ENCODE measurements around the gene SRGAP2B.
"Not testable (repeated sequence)": the region's sequence is repeated elsewhere in the genome, so short reads cannot be mapped to it uniquely, and the experiment has no call there.

The SRGAP2B gene

DNA sequence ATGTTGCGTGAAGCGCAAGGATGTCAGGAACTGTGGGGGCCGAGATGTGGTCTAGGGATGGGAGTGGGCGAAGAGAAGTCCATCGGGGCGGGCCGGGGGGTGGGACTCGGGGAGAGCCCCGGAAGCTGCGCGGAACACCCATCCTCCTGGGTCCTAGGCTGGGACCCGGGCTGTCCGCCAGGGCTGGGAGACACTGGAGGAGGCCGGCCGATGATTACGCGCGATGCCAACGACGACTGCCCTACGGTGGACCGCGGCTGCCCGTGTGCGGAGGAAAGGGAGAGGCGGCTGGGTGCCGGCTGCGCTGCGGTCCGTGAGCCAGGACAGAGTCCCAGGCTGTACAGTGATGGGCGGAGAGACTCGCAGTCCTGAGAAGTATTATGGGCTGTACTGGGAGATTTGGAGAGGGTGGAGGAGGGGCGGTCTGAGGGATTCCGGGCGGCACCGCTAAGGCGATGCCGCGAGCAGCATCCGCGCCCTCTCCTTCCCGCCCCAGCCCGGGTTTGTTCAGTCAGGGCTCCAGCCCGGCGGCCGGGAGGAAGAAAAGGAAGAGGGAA lies 395 bp downstream of the SRGAP2B start:
- H3K4me3 ChIP-seq (replicated peaks; ENCODE audit: low read depth, low read length) = peak overlapping the region; percentile 49
- not testable (repeated sequence) for DNase-seq (ENCODE audit: low read depth)

DNA sequence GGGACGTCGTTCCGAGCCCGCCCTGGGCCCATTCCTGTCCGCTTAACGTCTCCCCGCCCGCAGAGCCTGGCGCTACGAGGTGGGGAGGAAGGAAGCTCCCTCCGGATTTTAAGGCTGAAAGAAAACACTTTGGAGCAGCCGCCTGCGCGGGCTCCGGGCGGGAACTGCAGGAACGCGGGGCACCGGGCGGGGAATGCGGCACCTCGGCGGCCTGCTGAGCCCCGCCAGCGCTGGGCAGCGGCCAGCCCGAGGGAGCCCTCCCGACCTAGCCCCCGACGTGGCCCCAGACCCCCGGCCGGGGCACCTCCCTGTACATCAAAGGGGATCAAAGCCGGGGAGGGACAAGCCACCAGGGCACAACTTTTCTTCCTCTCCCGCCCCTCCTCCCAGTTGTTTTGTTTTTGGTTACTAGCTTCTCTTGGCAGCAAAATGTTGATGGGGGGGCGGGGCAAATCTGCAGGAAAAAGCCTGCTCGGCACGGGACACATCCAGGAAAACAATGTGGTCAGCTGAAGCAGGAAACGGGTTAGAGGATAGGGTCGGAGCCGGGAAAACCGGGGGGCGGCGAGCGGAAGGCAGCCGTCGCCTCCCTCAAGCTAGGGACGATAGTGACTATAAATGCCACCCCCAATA lies 1.5 kb downstream of the SRGAP2B start:
- peak; percentile 8 for DNase-seq (ENCODE audit: low read depth)
- peak overlapping the region; percentile 46 for H3K4me3 ChIP-seq (replicated peaks; ENCODE audit: low read depth, low read length)

DNA sequence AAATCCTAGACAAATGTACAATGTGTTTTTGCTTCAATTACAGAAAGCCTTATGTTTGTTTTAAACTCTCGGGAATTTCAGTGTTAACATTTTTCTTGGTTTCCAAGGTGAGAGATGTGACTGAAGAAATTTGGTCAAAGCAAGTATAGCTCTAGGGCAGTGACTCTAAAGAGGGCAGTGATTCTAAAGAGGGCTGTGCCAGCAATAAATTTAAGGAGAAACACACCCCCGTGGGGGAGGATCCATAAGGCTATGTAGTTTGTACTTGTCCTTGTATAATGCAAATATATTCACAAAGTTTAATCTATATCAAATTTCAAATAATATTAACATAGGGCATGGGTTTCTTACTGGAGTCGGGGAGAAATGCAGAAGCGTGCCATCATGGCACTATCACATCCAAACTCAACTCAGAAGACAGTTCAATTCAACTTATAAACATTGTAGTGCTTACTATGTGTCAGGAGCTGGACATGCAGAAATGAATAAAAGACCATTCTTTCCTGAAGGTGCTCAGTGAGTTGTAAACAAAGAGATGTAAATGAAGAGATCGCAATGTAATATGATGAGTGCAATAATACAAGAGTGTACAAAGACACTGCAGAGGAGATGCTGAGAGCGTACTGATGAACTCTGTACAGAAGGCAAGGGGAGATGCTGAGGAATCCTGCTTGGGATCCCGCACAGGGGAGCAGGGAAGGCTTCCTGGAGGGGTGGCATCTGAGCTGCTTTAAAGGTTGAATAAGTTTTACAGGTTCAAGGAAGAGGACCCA lies 12.5 kb downstream of the SRGAP2B start:
- DNase-seq (ENCODE audit: low read depth) = not testable (repeated sequence)

DNA sequence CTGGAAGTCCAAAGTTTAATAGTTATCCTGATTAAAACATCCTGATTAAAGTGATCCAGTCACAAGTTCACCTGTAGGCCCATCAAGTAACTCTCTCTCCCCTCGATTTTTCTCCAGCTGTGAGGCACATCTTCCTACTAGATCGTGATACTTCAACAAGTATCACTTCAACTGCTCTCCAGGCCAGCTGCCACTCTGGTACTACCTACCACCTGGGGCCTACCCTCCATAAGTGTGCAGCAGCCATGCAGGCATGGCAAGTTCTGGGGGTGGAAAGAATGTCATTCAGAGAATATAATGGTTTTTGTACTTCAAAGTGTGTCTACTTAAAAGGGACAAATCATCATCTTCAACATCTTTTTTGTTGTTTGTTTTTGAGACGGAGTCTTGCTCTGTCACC lies 14.9 kb downstream of the SRGAP2B start:
- not testable (repeated sequence) for H3K4me3 ChIP-seq (replicated peaks; ENCODE audit: low read depth, low read length); DNase-seq (ENCODE audit: low read depth)

More for the DNA sequence above, 12.5 kb downstream of the SRGAP2B start:
- H3K4me3 ChIP-seq (replicated peaks; ENCODE audit: low read depth, low read length) = not testable (repeated sequence)

DNA sequence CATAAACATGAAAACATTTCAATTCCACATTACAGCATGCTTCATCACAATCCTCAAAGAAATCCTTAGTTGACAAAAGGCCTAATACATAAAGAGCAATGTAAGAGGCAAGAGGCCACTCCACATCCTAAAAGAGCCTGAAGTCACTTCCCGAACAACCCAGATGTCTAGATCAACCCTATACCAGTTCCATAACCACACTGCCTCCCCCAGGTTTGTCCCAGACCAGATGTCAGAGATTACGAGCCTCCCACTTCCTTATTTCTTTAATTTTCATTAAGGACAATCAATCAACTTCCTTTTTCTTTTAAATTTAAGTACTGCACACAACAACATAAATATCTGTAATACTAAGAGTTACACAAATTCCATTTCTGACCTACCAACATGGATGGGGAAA lies 15.4 kb downstream of the SRGAP2B start:
- DNase-seq (ENCODE audit: low read depth) = peak; percentile 0

DNA sequence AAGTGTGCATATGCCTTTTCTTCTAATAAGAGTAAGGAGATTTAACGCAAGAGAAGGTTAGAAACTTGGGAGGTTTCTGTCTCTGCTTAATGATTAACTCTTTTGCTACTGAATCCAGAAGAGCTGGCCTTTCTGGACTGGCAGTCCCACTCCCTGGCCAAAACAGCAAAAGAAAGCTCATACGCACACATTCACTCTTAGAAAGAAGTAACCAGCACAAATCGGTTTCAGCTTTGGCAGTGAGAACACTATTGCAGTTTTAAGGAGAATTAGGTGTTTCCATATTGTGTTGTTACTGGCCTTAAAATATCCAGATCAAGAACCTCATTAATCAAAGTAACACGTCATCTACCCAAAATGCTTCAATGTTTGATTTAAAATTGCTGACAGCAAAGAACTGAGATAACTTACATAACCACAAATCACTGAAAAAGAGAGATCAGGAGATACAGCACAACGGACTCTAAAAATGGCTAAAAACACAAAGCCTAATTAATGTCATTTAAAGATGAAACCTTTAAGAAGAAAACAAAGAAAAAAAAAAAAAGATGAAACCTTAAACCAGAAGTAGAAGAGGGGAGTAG lies 16.2 kb downstream of the SRGAP2B start:
- not testable (repeated sequence) for DNase-seq (ENCODE audit: low read depth)

More for the DNA sequence above, 15.4 kb downstream of the SRGAP2B start:
- H3K4me3 ChIP-seq (replicated peaks; ENCODE audit: low read depth, low read length) = not testable (repeated sequence)

DNA sequence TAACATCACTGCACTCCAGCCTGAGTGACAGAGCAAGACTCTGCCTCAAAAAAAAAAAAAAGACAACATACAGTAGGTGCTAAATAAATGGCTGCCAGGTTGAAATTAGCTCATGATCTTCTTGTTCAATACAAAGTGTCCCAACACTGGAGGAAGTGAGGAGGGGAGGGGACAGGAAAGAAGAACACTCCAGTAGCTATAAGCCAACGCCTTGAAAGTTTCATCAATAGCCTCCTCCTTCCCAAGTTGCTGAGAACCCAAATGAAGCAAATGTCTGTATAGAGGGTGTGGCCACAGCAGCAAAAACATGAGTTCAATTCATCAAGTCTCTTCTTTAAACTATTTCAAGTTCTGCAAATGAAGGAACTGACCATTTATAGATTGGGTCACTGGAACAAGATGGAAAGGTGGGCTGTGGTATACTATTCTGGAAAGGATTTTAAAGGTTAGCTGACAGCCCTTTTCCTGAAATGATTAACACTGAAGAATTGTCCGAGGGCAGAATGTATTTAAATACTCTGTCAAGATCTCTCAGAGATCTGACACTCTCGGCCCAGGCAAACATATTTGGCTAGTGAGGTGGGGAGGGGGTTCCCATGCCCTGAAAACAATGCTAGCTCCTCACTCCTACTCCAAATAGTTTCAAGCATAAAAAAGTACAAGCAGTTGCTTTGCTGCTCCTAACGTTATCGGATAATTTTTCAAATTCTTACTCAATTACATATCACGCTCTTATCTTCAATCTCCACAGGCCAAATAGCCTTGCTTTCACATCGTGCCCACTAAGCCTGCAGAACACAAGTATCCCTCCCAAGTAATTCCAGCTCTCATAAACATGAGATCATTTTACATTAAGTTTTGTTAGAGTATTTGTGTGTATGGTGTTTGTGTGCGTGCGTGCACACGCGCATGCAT lies 17.0 kb downstream of the SRGAP2B start:
- not testable (repeated sequence) for DNase-seq (ENCODE audit: low read depth); H3K4me3 ChIP-seq (replicated peaks; ENCODE audit: low read depth, low read length)

More for the DNA sequence above, 16.2 kb downstream of the SRGAP2B start:
- not testable (repeated sequence) for H3K4me3 ChIP-seq (replicated peaks; ENCODE audit: low read depth, low read length)

DNA sequence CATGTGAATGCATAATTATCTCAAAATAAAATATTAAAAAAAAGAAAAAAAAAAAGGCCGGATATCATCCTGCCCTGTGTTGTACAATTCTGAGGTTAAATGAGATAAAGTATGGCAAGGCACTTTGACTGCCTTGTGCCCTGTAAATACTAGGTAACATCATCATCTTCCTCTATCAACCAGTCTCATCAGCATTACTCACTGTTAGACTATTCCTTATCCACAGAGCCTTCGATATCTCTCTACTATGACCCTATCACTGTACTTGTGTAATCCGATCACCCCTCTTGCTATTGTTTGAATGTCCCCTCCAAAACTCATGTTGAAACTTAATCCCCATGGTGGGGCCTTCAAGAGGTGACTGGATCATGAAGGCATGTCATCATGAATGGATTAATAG lies 18.3 kb downstream of the SRGAP2B start:
- DNase-seq (ENCODE audit: low read depth); H3K4me3 ChIP-seq (replicated peaks; ENCODE audit: low read depth, low read length): not testable (repeated sequence)

DNA sequence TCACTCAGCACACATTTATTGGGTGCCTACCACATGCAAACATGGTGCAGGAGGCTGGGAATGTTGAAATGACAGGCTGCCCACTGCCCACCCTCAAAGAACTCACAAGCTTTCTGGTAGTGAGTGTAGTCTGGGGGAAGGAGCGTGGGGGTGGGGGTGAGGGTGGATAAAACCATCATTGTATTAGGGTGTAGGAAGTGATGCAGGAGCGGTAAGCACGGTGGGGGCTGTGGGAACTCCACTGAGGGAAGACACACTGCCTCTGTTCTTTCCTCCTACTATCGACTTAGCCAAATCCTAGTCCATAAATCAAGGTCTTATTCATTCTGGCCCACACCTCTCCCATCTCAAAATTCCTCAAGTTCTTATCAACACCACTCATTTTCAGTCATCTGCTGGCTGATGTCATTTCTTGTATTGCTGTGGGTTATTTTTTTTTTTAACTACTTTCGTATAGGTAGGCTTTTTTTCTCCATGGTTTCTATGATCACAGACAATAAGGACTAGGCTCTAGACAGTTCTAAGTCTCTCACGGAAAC lies 21.0 kb downstream of the SRGAP2B start:
- H3K4me3 ChIP-seq (replicated peaks; ENCODE audit: low read depth, low read length); DNase-seq (ENCODE audit: low read depth): not testable (repeated sequence)

DNA sequence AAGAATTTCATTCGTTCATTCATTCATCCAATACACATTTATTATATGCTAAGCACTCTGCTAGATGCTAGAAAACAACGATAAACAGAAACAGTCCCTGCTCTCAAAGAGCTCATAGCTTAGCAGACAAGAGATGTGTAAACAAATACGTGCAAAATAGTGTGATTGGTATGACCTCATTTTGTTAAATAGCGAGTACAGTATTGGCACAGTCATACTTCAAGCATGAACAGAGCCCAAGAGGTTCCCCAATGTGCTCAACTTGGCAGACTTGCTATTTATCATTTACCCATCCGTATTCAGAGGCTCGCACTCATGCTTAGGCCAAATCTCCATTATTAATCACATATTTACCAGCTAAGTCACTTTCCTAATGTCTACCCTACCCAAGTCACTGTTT lies 23.6 kb downstream of the SRGAP2B start:
- not testable (repeated sequence) for DNase-seq (ENCODE audit: low read depth); H3K4me3 ChIP-seq (replicated peaks; ENCODE audit: low read depth, low read length)

DNA sequence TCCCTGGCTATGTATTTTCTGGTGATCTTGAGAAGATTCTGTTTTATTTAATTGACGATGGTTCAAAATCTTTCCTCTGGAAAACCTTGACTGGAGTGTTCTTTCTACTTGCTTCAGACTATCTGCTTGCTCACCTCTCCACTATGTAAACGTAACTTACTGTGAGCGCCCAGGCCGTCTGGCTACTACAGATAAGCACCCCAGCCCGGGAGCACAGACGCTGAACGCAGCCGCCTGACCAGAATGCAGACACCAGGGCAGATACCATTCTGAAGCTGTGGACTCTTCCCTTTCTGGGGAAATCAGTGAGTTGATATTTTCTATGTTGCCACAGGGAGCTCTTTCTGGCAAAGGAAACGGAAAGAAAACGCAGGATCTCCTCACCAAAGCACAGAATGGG lies 28.6 kb downstream of the SRGAP2B start:
- H3K4me3 ChIP-seq (replicated peaks; ENCODE audit: low read depth, low read length); DNase-seq (ENCODE audit: low read depth): not testable (repeated sequence)

DNA sequence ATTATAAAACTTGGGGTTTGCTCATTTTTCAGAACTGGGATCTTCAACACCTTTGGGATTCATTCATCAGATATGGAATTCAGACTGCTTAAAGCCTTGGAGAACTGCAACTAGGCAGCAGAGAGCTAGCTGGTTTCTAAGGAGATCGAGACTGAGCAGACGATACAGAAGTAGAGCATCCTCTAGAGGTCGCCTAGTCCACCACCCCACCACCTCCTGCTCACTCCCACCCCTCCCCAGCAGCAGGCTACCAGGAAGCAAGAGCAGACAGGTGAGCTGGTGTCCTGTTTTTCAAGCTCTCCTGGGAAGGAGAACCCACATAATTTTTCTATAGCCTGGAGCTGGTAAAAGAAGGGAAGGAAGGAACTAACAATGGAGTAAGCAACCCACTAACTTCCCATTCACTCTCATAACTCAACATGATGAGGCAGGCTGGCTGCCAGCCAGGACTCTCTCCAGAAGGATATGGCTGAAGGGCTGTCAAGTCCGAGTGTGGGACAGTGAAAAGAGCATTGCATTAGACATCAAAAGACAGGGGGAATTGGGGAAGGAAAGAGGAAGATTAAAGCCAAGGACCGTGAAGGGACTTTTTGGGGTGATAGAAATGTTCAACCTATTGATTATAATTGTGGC lies 29.8 kb downstream of the SRGAP2B start:
- not testable (repeated sequence) for H3K4me3 ChIP-seq (replicated peaks; ENCODE audit: low read depth, low read length); DNase-seq (ENCODE audit: low read depth)

DNA sequence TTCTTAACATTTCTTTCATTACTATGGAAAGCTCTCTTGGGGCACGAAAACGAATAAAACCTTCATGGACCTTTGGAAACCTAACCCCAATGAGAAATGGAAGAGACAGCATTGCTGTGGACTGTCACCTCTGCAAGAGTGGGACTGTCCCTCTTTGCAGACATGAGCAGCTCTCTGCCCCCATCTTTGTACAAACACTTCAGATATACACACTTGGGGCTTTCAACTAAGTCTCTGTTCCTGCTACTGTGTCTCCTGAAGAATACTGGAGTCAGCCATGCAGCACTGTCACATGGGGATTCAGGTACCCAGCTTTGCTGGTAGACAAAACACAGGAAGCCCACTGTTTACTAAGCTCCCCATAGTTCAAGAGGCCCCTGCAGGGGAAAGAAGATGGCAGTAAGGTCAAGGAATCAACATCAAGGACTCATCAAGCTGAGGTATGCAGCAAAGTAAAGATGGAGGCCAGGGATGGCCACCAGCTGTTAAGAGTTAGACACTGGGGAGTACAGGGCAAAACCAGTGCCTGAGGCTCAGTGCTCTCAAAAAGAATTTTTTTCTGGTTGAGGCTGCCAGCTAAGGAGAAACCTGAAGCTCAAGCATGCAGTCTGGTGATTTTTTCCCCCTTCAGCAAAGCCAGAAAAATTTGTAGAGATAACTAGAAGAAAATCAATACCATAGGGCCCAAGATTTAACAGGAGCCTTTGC lies 31.0 kb downstream of the SRGAP2B start:
- not testable (repeated sequence) for DNase-seq (ENCODE audit: low read depth); H3K4me3 ChIP-seq (replicated peaks; ENCODE audit: low read depth, low read length)

DNA sequence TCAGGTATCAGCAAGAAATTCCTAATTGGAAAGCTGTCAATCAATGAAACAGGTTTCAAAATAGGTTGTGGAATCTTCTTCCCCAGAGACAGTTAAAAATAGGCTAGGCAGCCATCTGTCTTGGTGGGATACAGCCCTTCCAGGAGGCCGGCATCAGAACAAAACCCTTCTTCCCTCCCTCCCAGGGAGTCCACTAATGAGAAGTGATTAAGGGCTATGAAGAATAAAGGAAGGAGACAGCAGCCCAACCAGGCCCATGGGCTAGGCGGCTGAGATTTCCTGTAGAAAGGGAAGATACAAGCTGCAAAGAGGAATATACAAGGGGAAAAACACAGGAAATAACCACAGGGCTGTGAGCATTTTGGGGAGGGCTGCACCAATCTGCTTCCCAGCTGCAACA lies 31.8 kb downstream of the SRGAP2B start:
- DNase-seq (ENCODE audit: low read depth); H3K4me3 ChIP-seq (replicated peaks; ENCODE audit: low read depth, low read length): not testable (repeated sequence)

DNA sequence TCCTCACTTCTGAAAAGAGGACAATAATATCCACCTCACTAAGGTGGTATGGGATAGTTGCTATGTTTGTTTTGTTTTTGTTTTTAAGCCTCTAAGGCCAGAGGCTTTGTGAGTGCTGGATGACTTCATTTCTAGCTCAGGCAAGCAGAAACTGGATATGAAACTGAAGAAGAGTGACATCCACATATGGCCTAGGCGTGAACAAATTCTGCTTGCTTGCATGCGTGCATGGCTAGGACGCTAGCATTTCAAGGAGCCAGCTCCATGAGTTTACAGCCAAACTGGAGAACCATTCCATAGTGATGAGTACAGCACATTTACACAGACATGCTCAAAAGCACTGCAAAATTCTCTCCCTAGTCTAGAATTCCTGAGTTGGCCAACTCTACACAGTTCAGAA lies 36.9 kb downstream of the SRGAP2B start:
- H3K4me3 ChIP-seq (replicated peaks; ENCODE audit: low read depth, low read length) = not testable (repeated sequence)

DNA sequence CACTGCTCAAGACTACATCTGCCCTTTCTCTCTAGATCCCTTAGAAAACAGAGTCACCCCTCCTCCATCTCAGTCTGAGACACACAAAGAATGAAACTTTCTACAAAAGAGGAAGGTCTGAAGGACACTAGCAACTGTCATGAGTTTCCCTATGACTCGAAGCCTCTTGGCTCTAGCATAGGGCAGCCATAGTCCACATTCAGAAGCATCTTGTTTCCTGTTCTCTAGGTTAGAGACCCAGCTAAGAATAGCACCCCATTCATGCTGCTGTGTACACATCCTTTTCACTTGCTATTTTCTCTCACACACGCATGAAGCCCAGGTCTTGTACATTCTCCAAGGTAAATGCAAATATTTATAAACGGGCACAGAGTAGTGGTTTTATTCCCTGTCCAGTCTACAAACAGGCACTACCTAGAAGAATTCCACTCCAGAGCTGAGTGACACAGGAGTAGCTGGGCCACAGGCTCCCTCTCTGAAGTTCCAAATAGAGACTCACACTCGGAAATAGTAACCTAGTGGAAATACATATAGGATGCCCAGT lies 39.8 kb downstream of the SRGAP2B start:
- H3K4me3 ChIP-seq (replicated peaks; ENCODE audit: low read depth, low read length); DNase-seq (ENCODE audit: low read depth): not testable (repeated sequence)

More for the DNA sequence above, 36.9 kb downstream of the SRGAP2B start:
- not testable (repeated sequence) for DNase-seq (ENCODE audit: low read depth)

DNA sequence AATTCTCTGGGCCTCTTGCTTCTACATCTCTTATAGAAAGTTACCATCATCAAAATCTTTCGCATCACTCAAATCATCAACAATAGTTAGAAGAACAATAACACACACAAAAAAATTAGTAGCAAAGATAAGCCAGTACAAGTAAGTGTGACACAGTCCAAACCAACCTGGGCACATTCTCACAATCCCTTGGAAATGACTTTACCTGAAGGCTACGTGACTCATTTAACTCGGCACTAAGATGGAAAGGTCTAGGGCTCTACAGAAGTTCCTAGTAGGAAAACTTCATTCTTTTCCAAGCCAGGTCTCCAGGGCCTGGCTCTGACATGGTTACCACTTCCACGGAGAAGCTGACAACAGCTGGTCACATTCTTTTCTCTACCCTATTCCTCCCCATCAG lies 41.7 kb downstream of the SRGAP2B start:
- H3K4me3 ChIP-seq (replicated peaks; ENCODE audit: low read depth, low read length); DNase-seq (ENCODE audit: low read depth): not testable (repeated sequence)

All from fibroblast of pulmonary artery (primary cell).